GM21381 (cell line): ENCODE data around the gene RAI14.

Experiments
- ATAC-seq: cut with Tn5 transposase; IDR thresholded peaks from one replicate; pipeline ENCODE4 v1.9.1; 2021; ENCODE audit warnings: mild to moderate bottlenecking, moderate library complexity; ENCODE audit not compliant: unreplicated experiment

RAI14 gene

GRCh38 chr5:34656001-34656699 lies at the start of gene RAI14:
Gene RAI14, plus strand, starts transcription at chr5:34656328. Its CDS starts 30,592 bp downstream, at chr5:34686920.
- no peak for ATAC-seq

- no peak for ATAC-seq
Measured at GRCh38 chr5:34608368-34608767, 47.8 kb upstream of the RAI14 start.

- ATAC-seq, result no peak
Measured at GRCh38 chr5:34608859-34609648, 47.1 kb upstream of the RAI14 start.

GRCh38 chr5:34609951-34610441 lies 46.1 kb upstream of the RAI14 start:
- ATAC-seq, result no peak

GRCh38 chr5:34610546-34610945 lies 45.6 kb upstream of the RAI14 start:
- ATAC-seq, result no peak

- ATAC-seq, result no peak
Measured at GRCh38 chr5:34611464-34612415, 44.4 kb upstream of the RAI14 start.

- ATAC-seq, result no peak
Measured at GRCh38 chr5:34616651-34617050, 39.5 kb upstream of the RAI14 start.

- ATAC-seq, result no peak
Measured at GRCh38 chr5:34618371-34619065, 37.6 kb upstream of the RAI14 start.

- ATAC-seq, result no peak
Measured at GRCh38 chr5:34620185-34620584, 35.9 kb upstream of the RAI14 start.

GRCh38 chr5:34621277-34622097 lies 34.6 kb upstream of the RAI14 start:
- ATAC-seq, result no peak

GRCh38 chr5:34622098-34622400 lies 34.1 kb upstream of the RAI14 start:
- ATAC-seq, result no peak

GRCh38 chr5:34624691-34625090 lies 31.4 kb upstream of the RAI14 start:
- no peak for ATAC-seq

- no peak for ATAC-seq
Measured at GRCh38 chr5:34625246-34625645, 30.9 kb upstream of the RAI14 start.

GRCh38 chr5:34626036-34626435 lies 30.1 kb upstream of the RAI14 start:
- ATAC-seq, result no peak

GRCh38 chr5:34626751-34627150 lies 29.4 kb upstream of the RAI14 start:
- ATAC-seq, result no peak

GRCh38 chr5:34627794-34628193 lies 28.3 kb upstream of the RAI14 start:
- ATAC-seq, result no peak

GRCh38 chr5:34628373-34628772 lies 27.8 kb upstream of the RAI14 start:
- no peak for ATAC-seq

- ATAC-seq, result no peak
Measured at GRCh38 chr5:34630596-34630995, 25.5 kb upstream of the RAI14 start.

- no peak for ATAC-seq
Measured at GRCh38 chr5:34632807-34633422, 23.2 kb upstream of the RAI14 start.
